ENCODE data around the gene ERICH6. TPM values are rescaled to one million over a fixed set of nuclear protein-coding genes. Genes with fewer than 3 reads are reported as not detected.
A peak's percentile ranks its signal among the peaks of the same experiment; 100 is the strongest.

The ERICH6 gene
- total and polyA plus RNA-seq, 2 experiments from 2014 or later = 0.32 TPM; not detected in 1

DNA sequence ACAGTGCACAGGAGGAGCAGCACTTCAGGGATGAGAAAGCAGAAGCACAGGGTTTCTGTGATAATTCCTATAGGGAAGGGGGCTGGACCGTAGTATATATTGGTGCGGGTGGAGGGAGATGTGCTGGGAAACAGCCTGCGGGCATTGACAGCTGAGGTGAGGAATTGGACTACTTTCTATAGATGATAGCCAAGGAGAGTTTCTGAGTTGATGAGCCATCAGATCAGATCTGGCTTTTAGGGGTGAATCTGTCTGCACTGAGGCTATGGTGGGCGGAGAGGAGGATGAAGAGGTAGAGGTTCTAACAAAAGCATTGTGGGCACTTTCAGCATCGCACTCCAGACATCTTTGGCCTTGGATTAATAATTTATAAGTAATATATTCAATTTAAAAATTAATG is 67.5 kb downstream of the ERICH6 start:
- Mint-ChIP-seq H3K9me3 (no peaks in the 10 kb centered on the region), H3K27me3 (ENCODE audit: insufficient read depth, low read depth, poor library complexity) (peaks cover 2% of the 10 kb centered on the region), H3K4me3 (no peak overlapping the region), H3K4me1 (peaks cover 13% of the 10 kb centered on the region), H3K36me3 (ENCODE audit: low read depth) (no peaks in the 10 kb centered on the region), H3K27ac (no peak overlapping the region)
- no peaks in the 10 kb centered on the region for H3K36me3 ChIP-seq (ENCODE audit: insufficient read depth)
- H3K27me3 ChIP-seq (ENCODE audit: insufficient read depth) = no peaks in the 10 kb centered on the region
- no peak for ATAC-seq
- H3K27ac ChIP-seq (ENCODE audit: low read depth) = no peak overlapping the region
- no peak overlapping the region for H3K4me3 ChIP-seq
- H3K9me2 ChIP-seq (ENCODE audit: insufficient read depth) = no peaks in the 10 kb centered on the region
- H3K4me2 ChIP-seq = no peak overlapping the region
- peaks cover 14% of the 10 kb centered on the region for H3K4me1 ChIP-seq (ENCODE audit: insufficient read depth)
- no peaks in the 10 kb centered on the region for H3K79me2 ChIP-seq (replicated peaks; ENCODE audit: insufficient read depth)
- H3F3A ChIP-seq (replicated peaks; ENCODE audit: low read depth) = no peaks in the 10 kb centered on the region
- TF ChIP-seq EZH2 (IDR thresholded peaks at IDR 0.05; ENCODE audit: low read depth, unreplicated experiment) (no peak), ZNF114 (CRISPR knock-in tag; IDR thresholded peaks at IDR 0.05) (no peak), ZNF331 (CRISPR knock-in tag; IDR thresholded peaks at IDR 0.05; ENCODE audit: low read depth) (no peak), POLR2AphosphoS5 (IDR thresholded peaks at IDR 0.05; ENCODE audit: low read depth) (no peak)
- TF ChIP-seq, protein P1, sequence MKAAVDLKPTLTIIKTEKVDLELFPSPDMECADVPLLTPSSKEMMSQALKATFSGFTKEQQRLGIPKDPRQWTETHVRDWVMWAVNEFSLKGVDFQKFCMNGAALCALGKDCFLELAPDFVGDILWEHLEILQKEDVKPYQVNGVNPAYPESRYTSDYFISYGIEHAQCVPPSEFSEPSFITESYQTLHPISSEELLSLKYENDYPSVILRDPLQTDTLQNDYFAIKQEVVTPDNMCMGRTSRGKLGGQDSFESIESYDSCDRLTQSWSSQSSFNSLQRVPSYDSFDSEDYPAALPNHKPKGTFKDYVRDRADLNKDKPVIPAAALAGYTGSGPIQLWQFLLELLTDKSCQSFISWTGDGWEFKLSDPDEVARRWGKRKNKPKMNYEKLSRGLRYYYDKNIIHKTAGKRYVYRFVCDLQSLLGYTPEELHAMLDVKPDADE (IDR thresholded peaks at IDR 0.05) = no peak
- no peaks in the 10 kb centered on the region for H4K20me1 ChIP-seq (replicated peaks; ENCODE audit: insufficient read depth)
- no peak for DNase-seq (ENCODE audit: low spot score)
- no peak overlapping the region for H2AFZ ChIP-seq

DNA sequence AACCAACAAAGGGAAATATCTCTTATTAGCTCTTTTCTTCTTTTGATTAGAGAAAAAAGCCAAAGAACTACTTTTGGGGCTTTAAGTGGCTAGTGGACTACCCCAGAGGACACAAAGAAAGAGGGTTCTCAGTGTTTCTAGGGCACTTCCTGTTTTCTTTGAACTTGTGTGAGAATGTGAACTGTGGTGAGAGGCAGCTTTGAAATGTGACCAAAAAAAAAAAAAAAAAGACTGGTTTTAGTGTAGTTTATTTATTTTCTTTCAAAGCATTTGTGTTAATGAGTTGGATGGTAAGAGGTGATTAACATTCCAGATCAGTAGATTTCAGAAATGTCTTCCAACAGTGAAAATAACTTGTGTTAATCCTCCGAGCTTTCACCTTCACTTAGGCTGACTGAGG is 68.2 kb downstream of the ERICH6 start:
- no peaks in the 10 kb centered on the region for H3F3A ChIP-seq (replicated peaks; ENCODE audit: low read depth)
- Mint-ChIP-seq H3K27me3 (ENCODE audit: insufficient read depth, low read depth, poor library complexity) (peaks cover 2% of the 10 kb centered on the region), H3K4me1 (peaks cover 13% of the 10 kb centered on the region), H3K9me3 (no peaks in the 10 kb centered on the region), H3K36me3 (ENCODE audit: low read depth) (peaks cover 2% of the 10 kb centered on the region; the same call in 1 of the 3 replicates), H3K4me3 (no peak overlapping the region), H3K27ac (no peak overlapping the region)
- H3K4me2 ChIP-seq = peak overlapping the region; percentile 5
- H2AFZ ChIP-seq = no peak overlapping the region
- H3K4me1 ChIP-seq (ENCODE audit: insufficient read depth) = peaks cover 14% of the 10 kb centered on the region
- ATAC-seq (peak; percentile 35), DNase-seq (ENCODE audit: low spot score) (peak; percentile 36)
- H3K79me2 ChIP-seq (replicated peaks; ENCODE audit: insufficient read depth) = no peaks in the 10 kb centered on the region
- H3K36me3 ChIP-seq (ENCODE audit: insufficient read depth) = no peaks in the 10 kb centered on the region
- H3K27ac ChIP-seq (ENCODE audit: low read depth) = no peak overlapping the region; the same call in 1 of the 2 replicates
- no peaks in the 10 kb centered on the region for H4K20me1 ChIP-seq (replicated peaks; ENCODE audit: insufficient read depth)
- H3K27me3 ChIP-seq (ENCODE audit: insufficient read depth) = no peaks in the 10 kb centered on the region
- no peak overlapping the region for H3K4me3 ChIP-seq
- no peaks in the 10 kb centered on the region for H3K9me2 ChIP-seq (ENCODE audit: insufficient read depth)
- TF ChIP-seq EZH2 (IDR thresholded peaks at IDR 0.05; ENCODE audit: low read depth, unreplicated experiment) = no peak
- TF ChIP-seq NANOG (IDR thresholded peaks at IDR 0.05; ENCODE audit: borderline replicate concordance) = no peak
- no peak for TF ChIP-seq ZNF114 (CRISPR knock-in tag; IDR thresholded peaks at IDR 0.05)
- no peak for TF ChIP-seq CREB1 (CRISPR knock-in tag; IDR thresholded peaks at IDR 0.05; ENCODE audit: low read depth)
- TF ChIP-seq POLR2AphosphoS5 (IDR thresholded peaks at IDR 0.05; ENCODE audit: low read depth) = no peak
- TF ChIP-seq, protein P1 (IDR thresholded peaks at IDR 0.05) = no peak
- TF ChIP-seq, protein P2, sequence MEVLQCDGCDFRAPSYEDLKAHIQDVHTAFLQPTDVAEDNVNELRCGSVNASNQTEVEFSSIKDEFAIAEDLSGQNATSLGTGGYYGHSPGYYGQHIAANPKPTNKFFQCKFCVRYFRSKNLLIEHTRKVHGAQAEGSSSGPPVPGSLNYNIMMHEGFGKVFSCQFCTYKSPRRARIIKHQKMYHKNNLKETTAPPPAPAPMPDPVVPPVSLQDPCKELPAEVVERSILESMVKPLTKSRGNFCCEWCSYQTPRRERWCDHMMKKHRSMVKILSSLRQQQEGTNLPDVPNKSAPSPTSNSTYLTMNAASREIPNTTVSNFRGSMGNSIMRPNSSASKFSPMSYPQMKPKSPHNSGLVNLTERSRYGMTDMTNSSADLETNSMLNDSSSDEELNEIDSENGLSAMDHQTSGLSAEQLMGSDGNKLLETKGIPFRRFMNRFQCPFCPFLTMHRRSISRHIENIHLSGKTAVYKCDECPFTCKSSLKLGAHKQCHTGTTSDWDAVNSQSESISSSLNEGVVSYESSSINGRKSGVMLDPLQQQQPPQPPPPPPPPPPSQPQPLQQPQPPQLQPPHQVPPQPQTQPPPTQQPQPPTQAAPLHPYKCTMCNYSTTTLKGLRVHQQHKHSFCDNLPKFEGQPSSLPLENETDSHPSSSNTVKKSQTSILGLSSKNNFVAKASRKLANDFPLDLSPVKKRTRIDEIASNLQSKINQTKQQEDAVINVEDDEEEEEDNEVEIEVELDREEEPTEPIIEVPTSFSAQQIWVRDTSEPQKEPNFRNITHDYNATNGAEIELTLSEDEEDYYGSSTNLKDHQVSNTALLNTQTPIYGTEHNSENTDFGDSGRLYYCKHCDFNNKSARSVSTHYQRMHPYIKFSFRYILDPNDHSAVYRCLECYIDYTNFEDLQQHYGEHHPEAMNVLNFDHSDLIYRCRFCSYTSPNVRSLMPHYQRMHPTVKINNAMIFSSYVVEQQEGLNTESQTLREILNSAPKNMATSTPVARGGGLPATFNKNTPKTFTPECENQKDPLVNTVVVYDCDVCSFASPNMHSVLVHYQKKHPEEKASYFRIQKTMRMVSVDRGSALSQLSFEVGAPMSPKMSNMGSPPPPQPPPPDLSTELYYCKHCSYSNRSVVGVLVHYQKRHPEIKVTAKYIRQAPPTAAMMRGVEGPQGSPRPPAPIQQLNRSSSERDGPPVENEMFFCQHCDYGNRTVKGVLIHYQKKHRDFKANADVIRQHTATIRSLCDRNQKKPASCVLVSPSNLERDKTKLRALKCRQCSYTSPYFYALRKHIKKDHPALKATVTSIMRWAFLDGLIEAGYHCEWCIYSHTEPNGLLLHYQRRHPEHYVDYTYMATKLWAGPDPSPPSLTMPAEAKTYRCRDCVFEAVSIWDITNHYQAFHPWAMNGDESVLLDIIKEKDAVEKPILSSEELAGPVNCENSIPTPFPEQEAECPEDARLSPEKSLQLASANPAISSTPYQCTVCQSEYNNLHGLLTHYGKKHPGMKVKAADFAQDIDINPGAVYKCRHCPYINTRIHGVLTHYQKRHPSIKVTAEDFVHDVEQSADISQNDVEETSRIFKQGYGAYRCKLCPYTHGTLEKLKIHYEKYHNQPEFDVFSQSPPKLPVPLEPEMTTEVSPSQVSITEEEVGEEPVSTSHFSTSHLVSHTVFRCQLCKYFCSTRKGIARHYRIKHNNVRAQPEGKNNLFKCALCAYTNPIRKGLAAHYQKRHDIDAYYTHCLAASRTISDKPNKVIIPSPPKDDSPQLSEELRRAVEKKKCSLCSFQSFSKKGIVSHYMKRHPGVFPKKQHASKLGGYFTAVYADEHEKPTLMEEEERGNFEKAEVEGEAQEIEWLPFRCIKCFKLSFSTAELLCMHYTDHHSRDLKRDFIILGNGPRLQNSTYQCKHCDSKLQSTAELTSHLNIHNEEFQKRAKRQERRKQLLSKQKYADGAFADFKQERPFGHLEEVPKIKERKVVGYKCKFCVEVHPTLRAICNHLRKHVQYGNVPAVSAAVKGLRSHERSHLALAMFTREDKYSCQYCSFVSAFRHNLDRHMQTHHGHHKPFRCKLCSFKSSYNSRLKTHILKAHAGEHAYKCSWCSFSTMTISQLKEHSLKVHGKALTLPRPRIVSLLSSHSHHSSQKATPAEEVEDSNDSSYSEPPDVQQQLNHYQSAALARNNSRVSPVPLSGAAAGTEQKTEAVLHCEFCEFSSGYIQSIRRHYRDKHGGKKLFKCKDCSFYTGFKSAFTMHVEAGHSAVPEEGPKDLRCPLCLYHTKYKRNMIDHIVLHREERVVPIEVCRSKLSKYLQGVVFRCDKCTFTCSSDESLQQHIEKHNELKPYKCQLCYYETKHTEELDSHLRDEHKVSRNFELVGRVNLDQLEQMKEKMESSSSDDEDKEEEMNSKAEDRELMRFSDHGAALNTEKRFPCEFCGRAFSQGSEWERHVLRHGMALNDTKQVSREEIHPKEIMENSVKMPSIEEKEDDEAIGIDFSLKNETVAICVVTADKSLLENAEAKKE (CRISPR knock-in tag; IDR thresholded peaks at IDR 0.05) = no peak
- TF ChIP-seq, protein P3, sequence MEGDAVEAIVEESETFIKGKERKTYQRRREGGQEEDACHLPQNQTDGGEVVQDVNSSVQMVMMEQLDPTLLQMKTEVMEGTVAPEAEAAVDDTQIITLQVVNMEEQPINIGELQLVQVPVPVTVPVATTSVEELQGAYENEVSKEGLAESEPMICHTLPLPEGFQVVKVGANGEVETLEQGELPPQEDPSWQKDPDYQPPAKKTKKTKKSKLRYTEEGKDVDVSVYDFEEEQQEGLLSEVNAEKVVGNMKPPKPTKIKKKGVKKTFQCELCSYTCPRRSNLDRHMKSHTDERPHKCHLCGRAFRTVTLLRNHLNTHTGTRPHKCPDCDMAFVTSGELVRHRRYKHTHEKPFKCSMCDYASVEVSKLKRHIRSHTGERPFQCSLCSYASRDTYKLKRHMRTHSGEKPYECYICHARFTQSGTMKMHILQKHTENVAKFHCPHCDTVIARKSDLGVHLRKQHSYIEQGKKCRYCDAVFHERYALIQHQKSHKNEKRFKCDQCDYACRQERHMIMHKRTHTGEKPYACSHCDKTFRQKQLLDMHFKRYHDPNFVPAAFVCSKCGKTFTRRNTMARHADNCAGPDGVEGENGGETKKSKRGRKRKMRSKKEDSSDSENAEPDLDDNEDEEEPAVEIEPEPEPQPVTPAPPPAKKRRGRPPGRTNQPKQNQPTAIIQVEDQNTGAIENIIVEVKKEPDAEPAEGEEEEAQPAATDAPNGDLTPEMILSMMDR (conservative IDR thresholded peaks at IDR 0.05; ENCODE audit: low read depth in 2 of 2) = no peak
- no peak for TF ChIP-seq STAT1 (IDR thresholded peaks at IDR 0.05; ENCODE audit: unreplicated experiment)
- no peak for TF ChIP-seq JUNB (IDR thresholded peaks at IDR 0.05; ENCODE audit: unreplicated experiment)
- TF ChIP-seq ZNF331 (CRISPR knock-in tag; IDR thresholded peaks at IDR 0.05; ENCODE audit: low read depth) = no peak
- TF ChIP-seq EZH2phosphoT487 (IDR thresholded peaks at IDR 0.05; ENCODE audit: unreplicated experiment) = no peak
